Natural killer cell (primary cell): Measurements from ENCODE around the gene UQCC3. TPM values are rescaled to one million over a fixed set of nuclear protein-coding genes. Genes with fewer than 3 reads are reported as not detected.

Experiments
- ATAC-seq, 3 donors: fragments of 150-1000 bp in 2 of 3; fragments of 200-7000 bp in 1 of 3; cut with Tn5 transposase; 1 replicate in 1 of 3; 2 replicates in 2 of 3; pipeline ENCODE4 v1.10.0; 2021; ENCODE audit warnings: mild to moderate bottlenecking in 2 of 3, moderate library complexity in 2 of 3
- DNase-seq, 2 donors: peaks; one replicate each; pipeline versions ENCODE4 v3.0.0 to v3.0.0-alpha.2; 2013 to 2021; ENCODE audit warnings: mixed read lengths in 1 of 2
- H3K27ac ChIP-seq: one replicate; pipeline ENCODE4 v1.5.1; 2013; ENCODE audit warnings: mild to moderate bottlenecking, low read length
- H3K27me3 ChIP-seq: one replicate; pipeline ENCODE4 v1.6.1; 2013; ENCODE audit warnings: low read length; ENCODE audit not compliant: control insufficient read depth, insufficient read depth
- H3K36me3 ChIP-seq: one replicate; pipeline ENCODE4 v1.6.1; 2013; ENCODE audit warnings: low read length; ENCODE audit not compliant: control insufficient read depth, insufficient read depth
- H3K4me1 ChIP-seq: one replicate; pipeline ENCODE4 v1.6.1; 2013; ENCODE audit warnings: low read length; ENCODE audit not compliant: control insufficient read depth, insufficient read depth
- H3K4me3 ChIP-seq: one replicate; pipeline ENCODE4 v1.5.1; 2013; ENCODE audit warnings: low read length
- H3K9me3 ChIP-seq: one replicate; pipeline ENCODE4 v1.6.1; 2013; ENCODE audit warnings: low read length; ENCODE audit not compliant: control insufficient read depth, insufficient read depth
- H3K27ac Mint-ChIP-seq, 2 donors: one replicate each; pipeline ENCODE4 v1.8.0; 2022; ENCODE audit warnings: mild to moderate bottlenecking in 2 of 2, mixed read lengths in 2 of 2, moderate library complexity in 1 of 2
- H3K27me3 Mint-ChIP-seq, 2 donors: one replicate each; pipeline ENCODE4 v1.8.0; 2022; ENCODE audit warnings: low read depth in 2 of 2, mixed read lengths in 2 of 2
- H3K36me3 Mint-ChIP-seq: one replicate; pipeline ENCODE4 v1.8.0; 2022; ENCODE audit warnings: mixed read lengths
- H3K4me1 Mint-ChIP-seq, 2 donors: one replicate each; pipeline ENCODE4 v1.8.0; 2022; ENCODE audit warnings: mixed read lengths in 2 of 2
- H3K4me3 Mint-ChIP-seq: one replicate; pipeline ENCODE4 v1.8.0; 2022; ENCODE audit warnings: mild to moderate bottlenecking, moderate library complexity, mixed read lengths
- H3K9me3 Mint-ChIP-seq, 2 donors: one replicate each; pipeline ENCODE4 v1.8.0; 2022; ENCODE audit warnings: mixed read lengths in 2 of 2
- CTCF ChIP-seq: fragments of 200-600 bp; IDR thresholded peaks from one replicate; pipeline ENCODE4 v1.8.0; 2022; ENCODE audit warnings: antibody characterized with exemption
- WGBS: methylation state at CpG from one replicate; pipeline ENCODE4 v1.1.7; 2013; ENCODE audit warnings: missing lambda C conversion rate; ENCODE audit not compliant: insufficient coverage; 5-methylcytosine and 5-hydroxymethylcytosine counted together
- intact Hi-C: fragments of 100-400 bp; cut with micrococcal nuclease; formaldehyde crosslinking; loops from one replicate; pipeline ENCODE4 v1.14.2; 2022
- total RNA-seq, 4 donors: library from RNA; stranded (reverse); fragments of 120-200 nt in 1 of 4; gene quantifications; one replicate each; pipeline versions ENCODE4 v1.2.3 to v1.2.4, GENCODE V29; 2013 to 2022

The UQCC3 gene
- total RNA-seq, 3 donors from 2014 or later (not counting 1 experiment from before 2014, with no cell fraction given) = 3.9 to 5.2 (median 4.0) TPM

- Mint-ChIP-seq H3K27me3 (no peaks in the 10 kb centered on the region), H3K27ac (peak overlapping the region; percentile 91 to 97), H3K9me3 (no peaks in the 10 kb centered on the region), H3K4me3 (peak overlapping the region; percentile 94), H3K36me3 (no peaks in the 10 kb centered on the region), H3K4me1 (peaks cover 36 to 41% of the 10 kb centered on the region in 2 donors)
- no peaks in the 10 kb centered on the region for H3K27me3 ChIP-seq
- ATAC-seq = peak; percentile 74 to 87 (median 77)
- TF ChIP-seq CTCF = no peak
- H3K36me3 ChIP-seq = peaks cover 4% of the 10 kb centered on the region
- peak overlapping the region; percentile 70 for H3K4me3 ChIP-seq
- peak overlapping the region; percentile 89 for H3K27ac ChIP-seq
- WGBS = 7% methylated on average over 73 of the region's 73 CpGs
- H3K4me1 ChIP-seq = peaks cover 50% of the 10 kb centered on the region
- peak; percentile 93 to 97 for DNase-seq
- no peaks in the 10 kb centered on the region for H3K9me3 ChIP-seq
- intact Hi-C loops = loop anchor here (2.0 to 5.0 kb wide), 5 partner anchors 34 to 136 kb away; partner anchors contain the start of genes EEF1G, EML3, LBHD1 and ROM1
These were observed 34.7 kb downstream of the UQCC3 start for GRCh38 chr11:62705880-62706849.

DNA sequence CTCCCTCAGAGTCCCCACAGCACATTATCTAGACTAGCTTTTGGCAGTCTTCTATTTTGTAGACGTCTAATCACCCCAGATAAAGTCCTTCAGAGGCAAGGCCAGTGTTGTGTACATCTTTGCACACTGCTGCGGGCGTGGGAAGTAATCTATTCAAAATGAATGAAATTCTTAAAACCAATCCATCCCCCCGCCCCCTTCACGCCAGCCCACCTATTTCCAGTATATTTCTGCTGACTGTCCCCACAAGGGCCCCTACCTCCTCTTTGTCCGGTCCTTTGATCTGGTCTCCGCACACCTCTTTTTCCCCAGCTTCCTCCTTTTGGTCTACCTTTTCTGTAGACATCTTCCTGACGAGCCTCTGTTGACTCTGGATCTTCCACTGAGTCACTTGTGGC lies 35.4 kb downstream of the UQCC3 start:
- intact Hi-C loops = loop anchor here (2.0 to 5.0 kb wide), 5 partner anchors 35 to 135 kb away; partner anchors contain the start of genes EEF1G, EML3, LBHD1 and ROM1
- peak overlapping the region; percentile 55 for H3K27ac ChIP-seq
- peak overlapping the region; percentile 91 to 97 for H3K27ac Mint-ChIP-seq
- H3K36me3 Mint-ChIP-seq = no peaks in the 10 kb centered on the region
- peak overlapping the region; percentile 77 for H3K4me3 Mint-ChIP-seq
- no peak for ATAC-seq
- no peaks in the 10 kb centered on the region for H3K27me3 Mint-ChIP-seq
- H3K9me3 ChIP-seq = no peaks in the 10 kb centered on the region
- H3K36me3 ChIP-seq = peaks cover 6% of the 10 kb centered on the region
- peaks cover 36 to 41% of the 10 kb centered on the region in 2 donors for H3K4me1 Mint-ChIP-seq
- TF ChIP-seq CTCF = no peak
- peaks cover 50% of the 10 kb centered on the region for H3K4me1 ChIP-seq
- H3K9me3 Mint-ChIP-seq = no peaks in the 10 kb centered on the region
- no peaks in the 10 kb centered on the region for H3K27me3 ChIP-seq
- 90% methylated on average over 8 of the region's 8 CpGs for WGBS
- no peak for DNase-seq
- peak overlapping the region; percentile 70 for H3K4me3 ChIP-seq

- Mint-ChIP-seq H3K27ac (peak within 1 kb of the TSS; percentile 98 to 99), H3K27me3 (no peaks in the 10 kb centered on the region), H3K4me1 (peaks cover 36 to 41% of the 10 kb centered on the region in 2 donors), H3K4me3 (peak within 1 kb of the TSS; percentile 97), H3K9me3 (no peaks in the 10 kb centered on the region), H3K36me3 (no peaks in the 10 kb centered on the region)
- peaks cover 50% of the 10 kb centered on the region for H3K4me1 ChIP-seq
- DNase-seq = no peak
- no peaks in the 10 kb centered on the region for H3K27me3 ChIP-seq
- 96% methylated on average over 9 of the region's 10 CpGs for WGBS
- TF ChIP-seq CTCF = no peak
- no peak for ATAC-seq
- H3K27ac ChIP-seq = peak within 1 kb of the TSS; percentile 95
- no peaks in the 10 kb centered on the region for H3K9me3 ChIP-seq
- peaks cover 6% of the 10 kb centered on the region for H3K36me3 ChIP-seq
- intact Hi-C loops = loop anchor here (2.0 to 5.0 kb wide), 5 partner anchors 35 to 135 kb away; partner anchors contain the start of genes EEF1G, EML3, LBHD1 and ROM1
- peak within 1 kb of the TSS; percentile 70 for H3K4me3 ChIP-seq
These were observed 35.9 kb downstream of the UQCC3 start, which contains the start of the genes BSCL2 and GNG3 for GRCh38 chr11:62707277-62707861. BSCL2 (minus strand) TSS chr11:62707424; CDS start chr11:62707195, 229 bp downstream. GNG3 (plus strand) TSS chr11:62707676; CDS start chr11:62708296, 620 bp downstream.
